Testis (tissue), 3 donors: Measurements from ENCODE around the gene GLE1. TPM values are rescaled to one million over a fixed set of nuclear protein-coding genes. Genes with fewer than 3 reads are reported as not detected.
"Not testable (repeated sequence)": the region's sequence is repeated elsewhere in the genome, so short reads cannot be mapped to it uniquely, and the experiment has no call there.

ENCODE experiments used
- DNase-seq: peaks from one replicate; pipeline ENCODE4 v3.0.0-alpha.2; 2019
- H3K27ac ChIP-seq, 2 donors: fragments of 200-600 bp; sonication (generic); one replicate each; pipeline ENCODE4 v1.5.1; 2019
- H3K27me3 ChIP-seq: fragments of 200-600 bp; sonication (generic); one replicate; pipeline ENCODE4 v1.5.1; 2019
- H3K36me3 ChIP-seq: fragments of 200-600 bp; sonication (generic); one replicate; pipeline ENCODE4 v1.5.1; 2017; ENCODE audit warnings: low read depth; ENCODE audit errors: missing control alignments
- H3K4me1 ChIP-seq: fragments of 200-600 bp; sonication (generic); one replicate; pipeline ENCODE4 v1.5.1; 2019
- H3K4me3 ChIP-seq, 2 donors: fragments of 200-600 bp; sonication (generic); one replicate each; pipeline ENCODE4 v1.5.1; 2017 to 2019
- H3K9me3 ChIP-seq: fragments of 200-600 bp; sonication (generic); one replicate; pipeline ENCODE4 v1.5.1; 2017
- POLR2A ChIP-seq: fragments of 450-650 bp; IDR thresholded peaks from one replicate; pipeline ENCODE4 v1.6.1; 2017; ENCODE audit warnings: antibody characterized with exemption, mild to moderate bottlenecking, moderate library complexity
- WGBS, 2 donors: methylation state at CpG; one replicate each; pipeline ENCODE4 v1.1.5; 2018; 5-methylcytosine and 5-hydroxymethylcytosine counted together
- intact Hi-C: fragments of 100-400 bp; cut with DNase I; formaldehyde crosslinking; loops from one replicate; pipeline ENCODE4 v1.15.1; 2023; ENCODE audit warnings: low total_unique reads
- polyA plus RNA-seq: library from polyadenylated mRNA; stranded (reverse); fragments of 350-450 nt; fragmentation: Illumina TruSeq; extraction: RNeasy Lipid Tissue Mini Kit (QIAGEN cat#74804); gene quantifications from one replicate; pipeline ENCODE4 v1.2.3, GENCODE V29; 2014; ENCODE audit warnings: low read depth, low replicate concordance; ENCODE audit not compliant: insufficient read depth
- small RNA-seq, 2 donors: library from RNA; depleted of rRNA; stranded (forward); fragments of <200 nt; gene quantifications; one replicate each; pipeline ENCODE3, GENCODE V24; 2016
- total RNA-seq, 2 donors: library from RNA; depleted of rRNA; stranded (reverse); fragments of >200 nt; gene quantifications; one replicate each; pipeline ENCODE4 v1.2.3, GENCODE V29; 2016
- TF ChIP-seq, protein P1 (sequence below), 3 experiments: fragments of 450-650 bp in 2 of 3; fragments of 200-600 bp in 1 of 3; sonication (generic) in 1 of 3; IDR thresholded peaks; one replicate each; pipeline ENCODE4 v1.5.1; 2016 to 2019; ENCODE audit warnings: antibody characterized with exemption in 3 of 3, mild to moderate bottlenecking in 2 of 3, moderate library complexity in 1 of 3

GLE1 gene
- total and polyA plus RNA-seq, 3 donors from 2014 or later = 44.7 to 82.3 (median 59.7) TPM

GRCh38 chr9:128580731-128581130 lies 76.2 kb downstream of the GLE1 start:
- 87 to 92% methylated on average over 9 to 10 of the region's 10 CpGs for WGBS, 2 donors
- H3K4me1 ChIP-seq = no peaks in the 10 kb centered on the region
- no peak overlapping the region for H3K4me3 ChIP-seq
- intact Hi-C loops = no loop called here
- no peaks in the 10 kb centered on the region for H3K27me3 ChIP-seq
- H3K9me3 ChIP-seq = no peaks in the 10 kb centered on the region
- no peak for DNase-seq
- no peak overlapping the region for H3K27ac ChIP-seq
- no peak for TF ChIP-seq POLR2A
- TF ChIP-seq, protein P1, sequence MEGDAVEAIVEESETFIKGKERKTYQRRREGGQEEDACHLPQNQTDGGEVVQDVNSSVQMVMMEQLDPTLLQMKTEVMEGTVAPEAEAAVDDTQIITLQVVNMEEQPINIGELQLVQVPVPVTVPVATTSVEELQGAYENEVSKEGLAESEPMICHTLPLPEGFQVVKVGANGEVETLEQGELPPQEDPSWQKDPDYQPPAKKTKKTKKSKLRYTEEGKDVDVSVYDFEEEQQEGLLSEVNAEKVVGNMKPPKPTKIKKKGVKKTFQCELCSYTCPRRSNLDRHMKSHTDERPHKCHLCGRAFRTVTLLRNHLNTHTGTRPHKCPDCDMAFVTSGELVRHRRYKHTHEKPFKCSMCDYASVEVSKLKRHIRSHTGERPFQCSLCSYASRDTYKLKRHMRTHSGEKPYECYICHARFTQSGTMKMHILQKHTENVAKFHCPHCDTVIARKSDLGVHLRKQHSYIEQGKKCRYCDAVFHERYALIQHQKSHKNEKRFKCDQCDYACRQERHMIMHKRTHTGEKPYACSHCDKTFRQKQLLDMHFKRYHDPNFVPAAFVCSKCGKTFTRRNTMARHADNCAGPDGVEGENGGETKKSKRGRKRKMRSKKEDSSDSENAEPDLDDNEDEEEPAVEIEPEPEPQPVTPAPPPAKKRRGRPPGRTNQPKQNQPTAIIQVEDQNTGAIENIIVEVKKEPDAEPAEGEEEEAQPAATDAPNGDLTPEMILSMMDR (IDR thresholded peaks at IDR 0.05) = no peak
- peaks cover 5% of the 10 kb centered on the region for H3K36me3 ChIP-seq

GRCh38 chr9:128585155-128585554 lies 80.6 kb downstream of the GLE1 start:
- H3K9me3 ChIP-seq, H3K36me3 ChIP-seq, H3K27me3 ChIP-seq, intact Hi-C loops, H3K4me3 ChIP-seq, DNase-seq, H3K4me1 ChIP-seq, H3K27ac ChIP-seq: not testable (repeated sequence)
- whole genome bisulfite sequencing, 2 donors = 71 to 92% methylated on average over 8 of the region's 8 CpGs

DNA sequence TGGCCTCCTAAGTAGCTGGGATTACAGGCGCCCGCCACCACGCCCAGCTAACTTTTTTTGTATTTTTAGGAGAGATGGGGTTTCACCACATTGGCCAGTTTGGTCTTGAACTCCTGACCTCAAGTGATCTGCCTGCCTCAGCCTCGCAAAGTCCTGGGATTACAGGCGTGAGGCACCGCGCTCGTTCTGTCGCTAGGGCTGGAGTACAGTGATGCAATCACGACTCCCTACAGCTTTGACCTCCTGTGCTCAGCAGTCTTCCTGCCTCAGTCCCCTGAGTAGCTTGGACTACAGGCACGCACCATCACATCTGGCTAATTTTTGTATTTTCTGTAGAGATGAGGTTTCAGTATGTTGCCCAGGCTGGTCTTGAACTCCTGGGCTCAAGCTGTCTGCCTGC lies 82.4 kb downstream of the GLE1 start:
- H3K4me3 ChIP-seq, DNase-seq, H3K27me3 ChIP-seq, H3K4me1 ChIP-seq, intact Hi-C loops, H3K36me3 ChIP-seq, H3K9me3 ChIP-seq, H3K27ac ChIP-seq: not testable (repeated sequence)
- 88 to 92% methylated on average over 11 of the region's 11 CpGs for WGBS, 2 donors

GRCh38 chr9:128587453-128587852 lies 82.9 kb downstream of the GLE1 start:
- intact Hi-C loops = no loop called here
- Histone ChIP-seq H3K4me1 (no peaks in the 10 kb centered on the region), H3K36me3 (no peaks in the 10 kb centered on the region), H3K27ac (no peak overlapping the region), H3K27me3 (no peaks in the 10 kb centered on the region), H3K9me3 (no peaks in the 10 kb centered on the region), H3K4me3 (no peak overlapping the region)
- no peak for DNase-seq
- no peak for TF ChIP-seq POLR2A
- TF ChIP-seq, protein P1 (IDR thresholded peaks at IDR 0.05) = no peak
- 54% methylated on average over 6 of the region's 6 CpGs for WGBS, 2 donors

- H3K27ac ChIP-seq = no peak overlapping the region
- H3K27me3 ChIP-seq = no peaks in the 10 kb centered on the region
- TF ChIP-seq, protein P1 (IDR thresholded peaks at IDR 0.05) = no peak
- TF ChIP-seq POLR2A = no peak
- DNase-seq = no peak
- H3K9me3 ChIP-seq = no peaks in the 10 kb centered on the region
- H3K4me1 ChIP-seq = no peaks in the 10 kb centered on the region
- no peak overlapping the region for H3K4me3 ChIP-seq
- 94 to 95% methylated on average over 11 of the region's 11 CpGs for WGBS, 2 donors
- intact Hi-C loops = no loop called here
- no peaks in the 10 kb centered on the region for H3K36me3 ChIP-seq
Measured at GRCh38 chr9:128588581-128589233, 84.2 kb downstream of the GLE1 start.

Small RNA genes within 50 kb of the gene (small RNA-seq; reads per million reads assigned to genes)
- 0 reads per million in 2 donors for gene RNU7-171P

Other genes with a start within 250 kb of the GLE1 start
- 100 to 1,000 TPM; 103 to 133 TPM for gene GOLGA2, start 228.7 kb upstream of the GLE1 start, total RNA-seq
- 79.8 TPM for gene GOLGA2, start 228.7 kb upstream of the GLE1 start, polyA plus RNA-seq
- gene SWI5, start 228.4 kb upstream of the GLE1 start, total RNA-seq = 100 to 1,000 TPM in 1 of 2 donors, 10 to 100 TPM in 1; 69.3 to 131 TPM
- gene SWI5, start 228.4 kb upstream of the GLE1 start, polyA plus RNA-seq = 164 TPM
- 10 to 100 TPM; 14.6 to 15.0 TPM for gene TRUB2, start 182.3 kb upstream of the GLE1 start, total RNA-seq
- 29.7 TPM for gene TRUB2, start 182.3 kb upstream of the GLE1 start, polyA plus RNA-seq
- 10 to 100 TPM; 54.9 to 65.0 TPM for gene COQ4, start 181.9 kb upstream of the GLE1 start, total RNA-seq
- 50.9 TPM for gene COQ4, start 181.9 kb upstream of the GLE1 start, polyA plus RNA-seq
- gene SLC27A4, start 164.2 kb upstream of the GLE1 start, total RNA-seq = 10 to 100 TPM; 32.8 to 38.0 TPM
- 37.1 TPM for gene SLC27A4, start 164.2 kb upstream of the GLE1 start, polyA plus RNA-seq
- gene URM1, start 133.3 kb upstream of the GLE1 start, total RNA-seq = 10 to 100 TPM; 31.5 to 36.8 TPM
- 51.1 TPM for gene URM1, start 133.3 kb upstream of the GLE1 start, polyA plus RNA-seq
- gene CERCAM, start 83.9 kb upstream of the GLE1 start, total RNA-seq = 10 to 100 TPM; 19.7 to 21.7 TPM
- gene CERCAM, start 83.9 kb upstream of the GLE1 start, polyA plus RNA-seq = 26.0 TPM
- 100 to 1,000 TPM; 189 to 421 TPM for gene ODF2, start 48.7 kb upstream of the GLE1 start, total RNA-seq
- 634 TPM for gene ODF2, start 48.7 kb upstream of the GLE1 start, polyA plus RNA-seq
- gene SPTAN1, start 47.9 kb downstream of the GLE1 start, total RNA-seq = 100 to 1,000 TPM; 653 to 665 TPM
- 299 TPM for gene SPTAN1, start 47.9 kb downstream of the GLE1 start, polyA plus RNA-seq
- 10 to 100 TPM; 78.4 to 96.7 TPM for gene DYNC2I2, start 152.1 kb downstream of the GLE1 start, total RNA-seq
- 102 TPM for gene DYNC2I2, start 152.1 kb downstream of the GLE1 start, polyA plus RNA-seq
- gene SET, start 184.5 kb downstream of the GLE1 start, total RNA-seq = 100 to 1,000 TPM; 113 to 142 TPM
- gene SET, start 184.5 kb downstream of the GLE1 start, polyA plus RNA-seq = 159 TPM
- 1 to 10 TPM; 3.6 to 7.2 TPM for gene PKN3, start 197.8 kb downstream of the GLE1 start, total RNA-seq
- gene PKN3, start 197.8 kb downstream of the GLE1 start, polyA plus RNA-seq = 4.2 TPM
- gene ZDHHC12, start 219.4 kb downstream of the GLE1 start, total RNA-seq = 10 to 100 TPM; 36.4 to 57.5 TPM
- gene ZDHHC12, start 219.4 kb downstream of the GLE1 start, polyA plus RNA-seq = 39.3 TPM